Smooth muscle cell (in vitro differentiated cells): ENCODE results near the gene RGPD3. TPM values are rescaled to one million over a fixed set of nuclear protein-coding genes. Genes with fewer than 3 reads are reported as not detected.

ENCODE experiments used
- DNase-seq: peaks from one replicate; lab custom pipeline; 2025; ENCODE audit not compliant: unreplicated experiment; lab: John Stamatoyannopoulos, UW
- H2AFZ ChIP-seq: fragments of 200-600 bp; sonication (generic); 2 replicates; pipeline ENCODE4 v1.6.0; 2016; ENCODE audit warnings: antibody characterized with exemption, low read depth, mild to moderate bottlenecking
- H3F3A ChIP-seq: fragments of 200-600 bp; sonication (generic); 2 replicates; pipeline ENCODE4 v1.6.0; 2017; ENCODE audit warnings: antibody characterized with exemption, low read depth
- H3K27ac ChIP-seq: fragments of 200-600 bp; sonication (generic); 2 replicates; pipeline ENCODE4 v1.5.1; 2016; ENCODE audit warnings: low read depth, mild to moderate bottlenecking
- H3K27me3 ChIP-seq: fragments of 200-600 bp; sonication (generic); 2 replicates; pipeline ENCODE4 v1.6.1; 2016; ENCODE audit warnings: low read depth, mild to moderate bottlenecking
- H3K36me3 ChIP-seq: fragments of 200-600 bp; sonication (generic); 2 replicates; pipeline ENCODE4 v1.5.1; 2016; ENCODE audit warnings: low read depth
- H3K4me1 ChIP-seq: fragments of 200-600 bp; sonication (generic); 2 replicates; pipeline ENCODE4 v1.5.1; 2016; ENCODE audit warnings: low read depth
- H3K4me2 ChIP-seq: fragments of 200-600 bp; sonication (generic); 2 replicates; pipeline ENCODE4 v1.6.0; 2016; ENCODE audit warnings: mild to moderate bottlenecking
- H3K4me3 ChIP-seq: fragments of 200-600 bp; sonication (generic); 2 replicates; pipeline ENCODE4 v1.5.1; 2016; ENCODE audit warnings: mild to moderate bottlenecking
- H3K79me2 ChIP-seq: fragments of 200-600 bp; sonication (generic); 2 replicates; pipeline ENCODE4 v1.6.0; 2016; ENCODE audit warnings: low read depth, mild to moderate bottlenecking
- H3K9ac ChIP-seq: fragments of 200-600 bp; sonication (generic); 2 replicates; pipeline ENCODE4 v1.6.0; 2016; ENCODE audit warnings: low read depth
- H3K9me3 ChIP-seq: fragments of 200-600 bp; sonication (generic); replicated peaks from 2 replicates; pipeline ENCODE4 v1.5.1; 2016; ENCODE audit warnings: low read depth
- H4K20me1 ChIP-seq: fragments of 200-600 bp; sonication (generic); 2 replicates; pipeline ENCODE4 v1.6.0; 2016; ENCODE audit warnings: low read depth
- CTCF ChIP-seq: fragments of 200-600 bp; sonication (generic); IDR thresholded peaks from 2 replicates; pipeline ENCODE4 v1.5.1; 2017; ENCODE audit warnings: borderline replicate concordance, mild to moderate bottlenecking, antibody characterized with exemption; ENCODE audit not compliant: insufficient read depth, poor library complexity, severe bottlenecking
- WGBS: methylation state at CpG from one replicate; pipeline ENCODE4 v1.1.7; 2016; ENCODE audit warnings: low lambda C conversion rate; 5-methylcytosine and 5-hydroxymethylcytosine counted together
- polyA plus RNA-seq: library from polyadenylated mRNA; unstranded; fragments of >200 nt; fragmentation: Nextera tagmentation; extraction: Ambion mirVana; gene quantifications from 2 replicates; pipeline ENCODE4 v1.2.1, GENCODE V29; 2016
- total RNA-seq: library from RNA; depleted of rRNA; stranded (reverse); fragments of >200 nt; gene quantifications from 2 replicates; pipeline ENCODE4 v1.2.3, GENCODE V29; 2014

The RGPD3 gene
- total and polyA plus RNA-seq, 2 experiments from 2014 or later, result 0.04 TPM; not detected in 1

GRCh38 chr2:106343274-106343673, 124.9 kb downstream of the RGPD3 start:
- 91% methylated on average over 16 of the region's 16 CpGs for WGBS
- H3K9me3 ChIP-seq, result no peaks in the 10 kb centered on the region
- no peak overlapping the region for H3K4me2 ChIP-seq
- no peak overlapping the region for H3K9ac ChIP-seq
- no peak for DNase-seq
- H3K4me1 ChIP-seq, result no peaks in the 10 kb centered on the region
- no peaks in the 10 kb centered on the region for H3K36me3 ChIP-seq
- H2AFZ ChIP-seq, result no peak overlapping the region
- no peak overlapping the region for H3K4me3 ChIP-seq
- TF ChIP-seq CTCF, result no peak
- no peaks in the 10 kb centered on the region for H3K27me3 ChIP-seq
- H4K20me1 ChIP-seq, result no peaks in the 10 kb centered on the region
- H3K79me2 ChIP-seq, result no peaks in the 10 kb centered on the region
- H3K27ac ChIP-seq, result no peak overlapping the region
- no peaks in the 10 kb centered on the region for H3F3A ChIP-seq

- Histone ChIP-seq H4K20me1 (no peaks in the 10 kb centered on the region), H3K4me3 (no peak overlapping the region), H3F3A (no peaks in the 10 kb centered on the region), H3K79me2 (no peaks in the 10 kb centered on the region), H3K36me3 (no peaks in the 10 kb centered on the region), H3K9ac (no peak overlapping the region), H3K27me3 (no peaks in the 10 kb centered on the region), H2AFZ (no peak overlapping the region), H3K27ac (no peak overlapping the region), H3K4me2 (no peak overlapping the region), H3K9me3 (no peaks in the 10 kb centered on the region), H3K4me1 (no peaks in the 10 kb centered on the region)
- 96% methylated on average over 25 of the region's 25 CpGs for WGBS
- no peak for TF ChIP-seq CTCF
- DNase-seq, result no peak
These were observed 125.4 kb downstream of the RGPD3 start for GRCh38 chr2:106342831-106343251.

GRCh38 chr2:106341666-106342065, 126.5 kb downstream of the RGPD3 start:
- Histone ChIP-seq H3K36me3 (no peaks in the 10 kb centered on the region), H3K4me3 (no peak overlapping the region), H3K4me1 (no peaks in the 10 kb centered on the region), H3K4me2 (no peak overlapping the region), H3K9me3 (no peaks in the 10 kb centered on the region), H3K79me2 (no peaks in the 10 kb centered on the region), H3K27me3 (no peaks in the 10 kb centered on the region), H4K20me1 (no peaks in the 10 kb centered on the region), H3F3A (no peaks in the 10 kb centered on the region), H3K9ac (no peak overlapping the region), H3K27ac (no peak overlapping the region), H2AFZ (no peak overlapping the region)
- DNase-seq, result no peak
- no peak for TF ChIP-seq CTCF
- 92% methylated on average over 5 of the region's 5 CpGs for WGBS

Other genes with a start within 250 kb of the RGPD3 start
- gene CD8B2, start 19.0 kb upstream of the RGPD3 start, total RNA-seq, result not detected in 2 replicates
- gene CD8B2, start 19.0 kb upstream of the RGPD3 start, polyA plus RNA-seq, result not detected in 2 replicates